NCI-H524 (cell line): Measurements from ENCODE around the gene COIL.
"Not testable (repeated sequence)": the region's sequence is repeated elsewhere in the genome, so short reads cannot be mapped to it uniquely, and the experiment has no call there.

Experiments used
- DNase-seq, 2 experiments: peaks; one replicate each; lab custom pipeline; 2025; lab: John Stamatoyannopoulos, UW

The COIL gene

GRCh38 chr17:56960596-56961538 lies at the start of gene COIL:
TSS of gene COIL (minus strand) at chr17:56961050. CDS start at chr17:56961019, 31 bp downstream.
- DNase-seq, result peak; percentile 96 to 97

- DNase-seq, result peak in 1 of 2 experiments; percentile 36
Observed at GRCh38 chr17:57010487-57010886, 49.6 kb upstream of the COIL start.

GRCh38 chr17:57009737-57010445 lies 49.0 kb upstream of the COIL start:
- DNase-seq, result peak; percentile 91 to 93

GRCh38 chr17:57008958-57009357 lies 48.1 kb upstream of the COIL start:
- no peak for DNase-seq

GRCh38 chr17:57006040-57006439 lies 45.2 kb upstream of the COIL start:
- DNase-seq, result no peak

GRCh38 chr17:57004944-57005579 lies 44.2 kb upstream of the COIL start:
- DNase-seq, result peak in 1 of 2 experiments; percentile 50

- DNase-seq, result no peak
Observed at GRCh38 chr17:57002904-57003303, 42.1 kb upstream of the COIL start.

- peak in 1 of 2 experiments; percentile 33 for DNase-seq
Observed at GRCh38 chr17:57001541-57001940, 40.7 kb upstream of the COIL start.

- DNase-seq, result no peak
Observed at GRCh38 chr17:56997313-56997712, 36.5 kb upstream of the COIL start.

- no peak for DNase-seq
Observed at GRCh38 chr17:56995766-56996165, 34.9 kb upstream of the COIL start.

GRCh38 chr17:56994009-56994792 lies 33.4 kb upstream of the COIL start:
- no peak for DNase-seq

- no peak for DNase-seq
Observed at GRCh38 chr17:56992364-56992763, 31.5 kb upstream of the COIL start.

GRCh38 chr17:56988901-56989572 lies 28.2 kb upstream of the COIL start:
- DNase-seq, result no peak

- no peak for DNase-seq
Observed at GRCh38 chr17:56987283-56987834, 26.5 kb upstream of the COIL start.

GRCh38 chr17:56985371-56986162 lies 24.7 kb upstream of the COIL start:
- DNase-seq, result no peak

GRCh38 chr17:56983366-56983765 lies 22.5 kb upstream of the COIL start:
- DNase-seq, result no peak

- DNase-seq, result no peak
Observed at GRCh38 chr17:56982312-56982711, 21.5 kb upstream of the COIL start.

GRCh38 chr17:56980526-56980925 lies 19.7 kb upstream of the COIL start:
- not testable (repeated sequence) for DNase-seq

- DNase-seq, result no peak
Observed at GRCh38 chr17:56979091-56979480, 18.2 kb upstream of the COIL start.
